ENCODE measurements around the gene SWT1. TPM values are rescaled to one million over a fixed set of nuclear protein-coding genes. Genes with fewer than 3 reads are reported as not detected.

The SWT1 gene
- total RNA-seq, 1 donor from 2014 or later = 3.5 TPM

GRCh38 chr1:185257950-185258208 lies 100.9 kb downstream of the SWT1 start:
- H3K27ac Mint-ChIP-seq (ENCODE audit: unreplicated experiment) = no peak overlapping the region
- TF ChIP-seq CTCF (IDR thresholded peaks at IDR 0.05) = no peak
- no peaks in the 10 kb centered on the region for H3K9me3 Mint-ChIP-seq (ENCODE audit: low read depth)
- no peak overlapping the region for H3K4me3 Mint-ChIP-seq (ENCODE audit: unreplicated experiment)
- no peak for DNase-seq (ENCODE audit: low spot score)
- peaks cover 2% of the 10 kb centered on the region for H3K36me3 Mint-ChIP-seq (ENCODE audit: low read depth)
- peaks cover 16% of the 10 kb centered on the region for H3K4me1 Mint-ChIP-seq (ENCODE audit: low read depth)
- no peaks in the 10 kb centered on the region for H3K27me3 Mint-ChIP-seq (ENCODE audit: low read depth)

- no peaks in the 10 kb centered on the region for H3K27me3 Mint-ChIP-seq (ENCODE audit: low read depth)
- H3K4me1 Mint-ChIP-seq (ENCODE audit: low read depth) = peaks cover 16% of the 10 kb centered on the region
- no peaks in the 10 kb centered on the region for H3K9me3 Mint-ChIP-seq (ENCODE audit: low read depth)
- no peak overlapping the region for H3K4me3 Mint-ChIP-seq (ENCODE audit: unreplicated experiment)
- no peak for TF ChIP-seq CTCF (IDR thresholded peaks at IDR 0.05)
- H3K27ac Mint-ChIP-seq (ENCODE audit: unreplicated experiment) = no peak overlapping the region
- peaks cover 2% of the 10 kb centered on the region for H3K36me3 Mint-ChIP-seq (ENCODE audit: low read depth)
- DNase-seq (ENCODE audit: low spot score) = no peak
These were observed 101.7 kb downstream of the SWT1 start for GRCh38 chr1:185258676-185259075.

- Mint-ChIP-seq H3K27ac (ENCODE audit: unreplicated experiment) (peak overlapping the region; percentile 19), H3K9me3 (ENCODE audit: low read depth) (no peaks in the 10 kb centered on the region), H3K4me3 (ENCODE audit: unreplicated experiment) (no peak overlapping the region), H3K4me1 (ENCODE audit: low read depth) (peaks cover 16% of the 10 kb centered on the region), H3K36me3 (ENCODE audit: low read depth) (no peaks in the 10 kb centered on the region), H3K27me3 (ENCODE audit: low read depth) (no peaks in the 10 kb centered on the region)
- no peak for TF ChIP-seq CTCF (IDR thresholded peaks at IDR 0.05)
- no peak for DNase-seq (ENCODE audit: low spot score)
These were observed 103.6 kb downstream of the SWT1 start for GRCh38 chr1:185260611-185261010.

GRCh38 chr1:185262151-185262550 lies 105.2 kb downstream of the SWT1 start:
- Mint-ChIP-seq H3K27ac (ENCODE audit: unreplicated experiment) (no peak overlapping the region), H3K27me3 (ENCODE audit: low read depth) (no peaks in the 10 kb centered on the region), H3K9me3 (ENCODE audit: low read depth) (no peaks in the 10 kb centered on the region), H3K4me1 (ENCODE audit: low read depth) (peaks cover 16% of the 10 kb centered on the region), H3K36me3 (ENCODE audit: low read depth) (no peaks in the 10 kb centered on the region), H3K4me3 (ENCODE audit: unreplicated experiment) (no peak overlapping the region)
- DNase-seq (ENCODE audit: low spot score) = no peak
- TF ChIP-seq CTCF (IDR thresholded peaks at IDR 0.05) = no peak

GRCh38 chr1:185263292-185263691 lies 106.3 kb downstream of the SWT1 start:
- TF ChIP-seq CTCF (IDR thresholded peaks at IDR 0.05) = no peak
- Mint-ChIP-seq H3K4me1 (ENCODE audit: low read depth) (peaks cover 20% of the 10 kb centered on the region), H3K9me3 (ENCODE audit: low read depth) (no peaks in the 10 kb centered on the region)

More at GRCh38 chr1:185263292-185263691, 106.3 kb downstream of the SWT1 start:
- Mint-ChIP-seq H3K4me3 (ENCODE audit: unreplicated experiment) (no peak overlapping the region), H3K27ac (ENCODE audit: unreplicated experiment) (no peak overlapping the region), H3K36me3 (ENCODE audit: low read depth) (no peaks in the 10 kb centered on the region), H3K27me3 (ENCODE audit: low read depth) (no peaks in the 10 kb centered on the region)
- no peak for DNase-seq (ENCODE audit: low spot score)

All from chondrocyte (in vitro differentiated cells).